Skeletal muscle satellite cell (primary cell): Measurements from ENCODE around the gene PPP2R5C.
"Not testable (repeated sequence)": the region's sequence is repeated elsewhere in the genome, so short reads cannot be mapped to it uniquely, and the experiment has no call there.

Experiments used
- H3K27me3 ChIP-seq: 2 replicates; pipeline ENCODE4 v1.7.0; 2013; ENCODE audit warnings: low read length; ENCODE audit not compliant: control insufficient read depth, insufficient read depth
- H3K36me3 ChIP-seq: 2 replicates; pipeline ENCODE4 v1.7.0; 2013; ENCODE audit warnings: mild to moderate bottlenecking, control low read depth, low read length; ENCODE audit not compliant: insufficient read depth
- H3K4me1 ChIP-seq: 2 replicates; pipeline ENCODE4 v1.7.0; 2013; ENCODE audit warnings: low read length; ENCODE audit not compliant: control insufficient read depth, insufficient read depth
- H3K4me2 ChIP-seq: 2 replicates; pipeline ENCODE4 v1.7.0; 2013; ENCODE audit warnings: mild to moderate bottlenecking, low read length
- H3K4me3 ChIP-seq: 2 replicates; pipeline ENCODE4 v1.7.0; 2013; ENCODE audit warnings: low read length
- H3K9ac ChIP-seq: 2 replicates; pipeline ENCODE4 v1.7.0; 2013; ENCODE audit warnings: mild to moderate bottlenecking, low read depth, low read length, moderate library complexity
- H3K9me3 ChIP-seq: replicated peaks from 2 replicates; pipeline ENCODE4 v1.7.0; 2013; ENCODE audit warnings: mild to moderate bottlenecking, control low read depth, low read length

Gene PPP2R5C

DNA sequence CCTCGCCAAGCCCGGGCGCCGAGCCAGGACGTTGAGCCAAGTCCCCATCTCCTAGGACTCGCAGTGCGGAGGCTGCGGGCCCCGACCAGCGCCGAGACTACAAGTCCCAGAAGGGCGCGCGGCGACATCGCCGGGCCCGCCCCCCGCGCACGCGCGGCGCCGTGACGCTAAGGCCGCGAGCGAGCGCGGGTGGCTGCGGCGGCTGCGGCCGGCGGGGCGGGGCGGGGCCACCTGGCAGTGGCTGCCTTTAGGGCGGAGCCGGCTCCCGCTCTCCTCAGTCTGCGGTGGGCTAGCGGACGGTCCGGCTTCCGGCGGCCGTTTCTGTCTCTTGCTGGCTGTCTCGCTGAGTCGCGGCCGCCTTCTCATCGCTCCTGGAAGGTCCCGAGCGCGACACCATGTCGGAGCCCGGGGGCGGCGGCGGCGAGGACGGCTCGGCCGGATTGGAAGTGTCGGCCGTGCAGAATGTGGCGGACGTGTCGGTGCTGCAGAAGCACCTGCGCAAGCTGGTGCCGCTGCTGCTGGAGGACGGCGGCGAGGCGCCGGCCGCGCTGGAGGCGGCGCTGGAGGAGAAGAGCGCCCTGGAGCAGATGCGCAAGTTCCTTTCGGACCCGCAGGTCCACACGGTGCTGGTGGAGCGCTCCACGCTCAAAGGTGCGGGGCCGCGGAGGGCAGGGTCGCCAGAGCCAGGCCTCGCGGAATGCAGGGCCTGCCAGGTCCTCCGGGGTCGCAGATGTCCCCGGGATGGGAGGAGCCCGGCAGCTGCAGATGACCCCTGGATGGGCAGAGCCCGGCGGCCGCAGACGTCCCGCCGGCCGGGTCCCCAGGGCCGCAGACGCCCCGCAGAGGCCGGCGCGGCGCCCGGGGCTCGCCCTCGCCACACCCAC, 203.0 kb downstream of the PPP2R5C start, which contains the start of gene DYNC1H1:
DYNC1H1 (plus strand) TSS at position 277 of the 884 bp plus-strand sequence; CDS start at position 396, 119 bp downstream.
- Histone ChIP-seq H3K4me1 (peaks cover 35% of the 10 kb centered on the region), H3K9ac (peak within 1 kb of the TSS; percentile 98), H3K36me3 (peaks cover 14% of the 10 kb centered on the region)

DNA sequence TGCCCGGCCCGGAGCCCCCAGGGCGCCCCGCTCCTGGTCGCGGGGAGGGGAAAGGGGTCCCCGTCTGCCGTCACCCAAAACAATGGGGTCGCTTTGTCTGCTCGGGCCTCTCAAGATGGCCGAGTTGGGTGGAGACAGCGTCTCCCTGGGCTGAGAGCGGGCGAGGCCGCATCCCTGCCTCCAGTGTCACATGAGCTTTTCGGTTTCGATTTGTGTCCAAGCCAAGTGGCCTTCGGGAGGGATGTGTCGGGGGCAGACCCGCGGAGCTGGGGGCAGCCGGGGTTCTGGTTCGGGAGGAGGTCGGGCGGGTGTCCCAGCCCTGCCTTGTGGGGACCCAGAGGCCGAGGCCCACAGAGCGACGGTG, 203.7 kb downstream of the PPP2R5C start:
- Histone ChIP-seq H3K4me3 (peak overlapping the region; percentile 100), H3K9me3 (no peaks in the 10 kb centered on the region), H3K4me1 (peaks cover 35% of the 10 kb centered on the region), H3K9ac (peak overlapping the region; percentile 98), H3K36me3 (peaks cover 20% of the 10 kb centered on the region), H3K27me3 (no peaks in the 10 kb centered on the region), H3K4me2 (peak overlapping the region; percentile 80)

More for the DNA sequence above, 203.0 kb downstream of the PPP2R5C start, which contains the start of gene DYNC1H1:
- no peaks in the 10 kb centered on the region for H3K9me3 ChIP-seq
- peak within 1 kb of the TSS; percentile 86 for H3K4me2 ChIP-seq
- peak within 1 kb of the TSS; percentile 100 for H3K4me3 ChIP-seq
- H3K27me3 ChIP-seq: no peaks in the 10 kb centered on the region

DNA sequence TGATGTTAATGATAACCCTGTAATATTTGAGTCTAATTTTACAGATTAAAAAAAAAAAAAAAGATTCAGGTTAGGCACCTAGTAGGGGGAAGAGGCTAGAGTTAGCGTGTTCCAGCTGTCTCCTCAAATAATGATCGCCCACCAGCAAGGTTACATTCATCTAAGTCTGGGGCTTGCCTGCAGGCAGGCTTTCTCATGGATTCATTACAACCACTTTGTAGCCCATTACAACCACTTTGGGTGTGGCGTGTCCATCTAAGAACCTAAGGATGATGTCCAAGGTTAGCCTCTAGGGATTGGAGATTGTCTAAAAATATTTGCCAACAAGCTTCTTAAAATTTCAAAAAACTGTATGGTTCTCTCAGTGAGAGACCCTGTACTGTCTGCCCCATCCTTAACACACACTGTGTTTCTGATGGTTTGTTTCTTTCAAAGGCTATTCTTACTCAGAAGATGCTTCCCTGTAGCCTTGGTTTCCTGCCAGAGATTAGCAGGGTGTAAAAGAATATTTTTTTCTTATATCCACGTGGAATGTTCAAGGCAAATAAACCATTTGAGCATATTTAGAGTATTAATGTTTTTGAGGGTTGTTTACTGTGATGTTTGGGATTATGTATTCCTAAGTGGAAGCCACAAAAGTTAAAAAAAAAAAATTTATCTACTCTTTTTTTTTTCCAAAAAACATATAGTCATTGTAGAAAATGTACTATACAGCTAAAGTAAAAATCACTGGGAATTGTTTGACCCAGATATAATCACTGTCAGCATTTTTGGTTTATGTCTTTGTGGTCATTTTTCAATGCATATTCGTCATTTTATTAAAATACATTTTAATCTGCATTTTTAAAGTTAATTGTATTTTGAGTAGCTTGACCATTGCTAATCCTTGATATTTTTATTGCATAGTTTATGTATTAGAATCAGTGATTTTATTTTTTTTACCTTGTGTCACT, 204.5 kb downstream of the PPP2R5C start:
- H3K9ac ChIP-seq: peak overlapping the region; percentile 98
- H3K4me3 ChIP-seq: peak overlapping the region; percentile 100
- H3K27me3 ChIP-seq: no peaks in the 10 kb centered on the region
- peak overlapping the region; percentile 80 for H3K4me2 ChIP-seq
- H3K36me3 ChIP-seq: peaks cover 21% of the 10 kb centered on the region
- H3K4me1 ChIP-seq: peaks cover 41% of the 10 kb centered on the region
- no peaks in the 10 kb centered on the region for H3K9me3 ChIP-seq

DNA sequence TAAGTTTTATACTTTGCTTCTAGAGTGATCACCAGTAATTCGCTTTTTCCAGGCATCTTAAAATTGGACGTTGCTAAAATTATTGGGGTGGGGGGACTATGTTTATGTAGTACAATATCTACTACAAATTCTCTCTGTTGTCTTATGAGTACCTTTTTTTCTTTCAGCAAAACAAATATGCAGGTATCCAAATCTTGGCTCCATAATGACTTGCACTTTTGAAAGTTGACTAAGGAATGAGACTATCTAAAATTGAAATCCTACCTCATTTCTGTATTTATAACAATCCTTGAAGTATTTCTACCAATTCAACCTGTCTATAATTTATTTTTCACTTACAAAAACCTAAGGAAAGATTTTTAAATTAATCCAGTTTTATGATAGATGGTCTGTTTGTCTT, 205.2 kb downstream of the PPP2R5C start:
- Histone ChIP-seq H3K9ac (peak overlapping the region; percentile 98), H3K9me3 (no peaks in the 10 kb centered on the region), H3K27me3 (no peaks in the 10 kb centered on the region), H3K4me1 (peaks cover 47% of the 10 kb centered on the region), H3K4me3 (peak overlapping the region; percentile 100), H3K36me3 (peaks cover 21% of the 10 kb centered on the region), H3K4me2 (peak overlapping the region; percentile 80)

DNA sequence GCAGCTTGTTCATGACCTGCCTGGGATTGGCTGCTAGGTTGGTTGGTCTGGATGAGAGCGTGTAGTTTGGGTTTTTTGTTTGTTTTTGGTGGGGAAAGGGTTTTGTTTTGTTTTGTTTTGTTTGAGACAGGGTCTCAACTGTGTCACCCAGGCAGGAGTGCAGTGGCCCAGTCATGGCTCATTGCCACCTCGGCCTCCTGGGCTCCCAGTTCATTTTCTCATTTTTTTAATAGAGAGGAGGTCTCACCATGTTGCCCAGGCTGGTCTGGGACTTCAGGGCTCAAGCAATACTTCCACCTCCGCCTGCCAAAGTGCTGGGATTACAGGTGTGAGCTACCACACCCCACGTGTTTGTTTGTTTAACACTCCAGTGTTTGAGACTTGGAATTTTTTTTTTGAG, 206.7 kb downstream of the PPP2R5C start:
- H3K36me3 ChIP-seq: peaks cover 21% of the 10 kb centered on the region
- H3K4me3 ChIP-seq: peak overlapping the region; percentile 37
- H3K4me1 ChIP-seq: peaks cover 45% of the 10 kb centered on the region
- peak overlapping the region; percentile 80 for H3K4me2 ChIP-seq
- no peak overlapping the region for H3K9ac ChIP-seq
- H3K27me3 ChIP-seq: no peaks in the 10 kb centered on the region
- no peaks in the 10 kb centered on the region for H3K9me3 ChIP-seq

DNA sequence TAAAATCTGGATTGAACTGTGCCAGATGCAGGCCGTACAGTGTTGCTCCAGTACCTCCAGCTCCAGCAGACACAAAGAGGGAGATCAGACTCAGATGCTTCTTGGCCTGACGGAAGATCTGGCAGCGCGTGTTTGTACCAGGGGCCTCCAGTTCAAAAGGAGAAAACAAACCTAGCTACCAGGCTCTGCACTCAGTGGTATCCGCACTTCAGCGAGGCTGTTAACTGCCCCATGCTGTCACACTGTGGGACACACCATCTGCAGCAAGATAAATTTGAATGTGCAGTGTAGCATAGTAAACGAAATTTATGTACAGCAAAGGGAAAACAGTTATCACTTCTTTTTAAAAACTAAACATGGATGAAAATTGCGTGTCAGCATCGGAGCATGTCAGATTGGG, 208.0 kb downstream of the PPP2R5C start:
- H3K9ac ChIP-seq: no peak overlapping the region
- H3K4me3 ChIP-seq: no peak overlapping the region
- no peaks in the 10 kb centered on the region for H3K27me3 ChIP-seq
- H3K4me2 ChIP-seq: no peak overlapping the region
- no peaks in the 10 kb centered on the region for H3K9me3 ChIP-seq
- peaks cover 46% of the 10 kb centered on the region for H3K4me1 ChIP-seq
- peaks cover 21% of the 10 kb centered on the region for H3K36me3 ChIP-seq

DNA sequence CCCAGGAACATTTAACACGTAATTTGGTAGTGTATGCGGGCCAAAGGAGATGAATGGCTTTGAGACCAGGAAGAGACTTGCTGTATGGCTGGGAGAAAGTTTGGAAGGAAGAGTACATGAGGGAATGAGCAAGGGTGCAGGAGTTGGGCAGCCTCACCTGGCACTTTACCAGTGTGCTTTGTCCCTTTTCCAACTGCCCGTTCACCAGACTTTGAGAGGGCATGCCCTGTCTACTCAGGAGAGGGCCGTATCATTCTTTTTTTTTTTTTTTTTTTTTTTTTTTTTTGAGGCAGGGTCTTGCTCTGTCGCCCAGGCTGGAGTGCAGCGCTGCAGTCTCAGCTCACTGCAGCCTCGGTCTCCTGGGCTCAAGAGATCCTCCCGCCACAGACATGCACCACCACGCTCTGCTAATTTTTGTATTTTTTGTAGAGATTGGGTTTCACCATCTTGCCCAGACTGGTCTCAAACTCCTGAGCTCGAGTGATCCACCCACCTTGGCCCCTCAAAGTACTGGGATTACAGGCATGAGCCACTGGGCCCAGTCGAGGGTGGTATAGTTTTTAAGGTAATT, 209.4 kb downstream of the PPP2R5C start:
- H3K36me3 ChIP-seq: peaks cover 21% of the 10 kb centered on the region
- H3K27me3 ChIP-seq: no peaks in the 10 kb centered on the region
- peak overlapping the region; percentile 31 for H3K4me2 ChIP-seq
- no peak overlapping the region for H3K4me3 ChIP-seq
- H3K9ac ChIP-seq: no peak overlapping the region
- H3K4me1 ChIP-seq: peaks cover 46% of the 10 kb centered on the region
- H3K9me3 ChIP-seq: no peaks in the 10 kb centered on the region

DNA sequence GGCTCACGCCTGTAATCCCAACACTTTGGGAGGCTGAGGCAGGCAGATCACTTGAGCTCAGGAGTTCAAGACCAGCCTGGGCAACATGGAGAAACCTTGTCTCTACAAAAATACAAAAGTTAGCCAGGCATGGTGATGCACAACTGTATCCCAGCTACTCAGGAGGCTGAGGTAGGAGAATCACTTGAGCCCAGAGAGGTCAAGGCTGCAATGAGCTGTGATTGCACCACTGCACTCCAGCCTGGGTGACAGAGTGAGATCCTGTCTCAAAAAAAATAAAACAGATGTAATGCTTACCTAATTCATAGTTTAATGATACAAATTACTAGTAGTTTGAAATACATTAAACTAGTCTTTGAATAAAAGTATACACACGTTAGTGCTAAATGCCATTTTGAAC, 209.9 kb downstream of the PPP2R5C start:
- peak overlapping the region; percentile 76 for H3K4me2 ChIP-seq
- H3K9ac ChIP-seq: peak overlapping the region; percentile 69
- H3K27me3 ChIP-seq, H3K9me3 ChIP-seq: not testable (repeated sequence)
- H3K4me3 ChIP-seq: peak overlapping the region; percentile 34
- H3K4me1 ChIP-seq: peaks cover 46% of the 10 kb centered on the region
- H3K36me3 ChIP-seq: peaks cover 25% of the 10 kb centered on the region

DNA sequence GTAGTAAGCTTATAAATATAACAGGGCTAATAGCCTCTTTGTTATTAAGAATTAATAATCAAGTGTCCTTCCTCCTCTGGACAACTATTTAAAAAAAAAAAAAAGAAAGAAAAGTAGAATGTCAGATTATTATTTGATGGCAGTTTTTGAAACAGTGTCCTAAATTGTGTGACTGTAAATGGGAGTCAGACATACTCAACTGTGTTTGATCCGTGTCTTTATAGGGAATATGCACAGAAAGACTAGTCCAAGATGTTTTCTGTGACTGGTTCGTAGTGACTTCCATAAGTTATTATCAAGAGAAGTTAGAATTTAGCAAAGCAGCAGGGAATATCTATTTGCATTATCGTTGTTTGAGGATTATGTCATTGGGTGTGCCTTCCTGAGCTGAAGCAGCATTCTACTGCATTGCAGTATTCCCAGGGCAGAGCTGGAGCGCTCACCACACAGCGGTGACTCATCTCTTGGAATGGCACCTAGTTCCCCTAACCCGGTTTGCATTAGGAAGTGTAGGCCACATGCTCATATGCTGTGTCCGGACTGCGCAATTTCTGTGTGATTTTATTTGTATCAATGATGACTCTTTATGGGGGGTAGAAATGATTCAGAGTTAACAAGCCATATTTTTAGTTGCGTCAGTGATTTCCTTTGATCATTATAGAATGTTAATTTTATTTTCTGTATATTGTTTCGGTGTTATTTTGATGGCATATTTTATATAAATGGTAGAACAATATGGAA, 210.8 kb downstream of the PPP2R5C start:
- H3K4me1 ChIP-seq: peaks cover 42% of the 10 kb centered on the region
- peak overlapping the region; percentile 76 for H3K9ac ChIP-seq
- H3K4me3 ChIP-seq: peak overlapping the region; percentile 49
- H3K27me3 ChIP-seq: no peaks in the 10 kb centered on the region
- H3K9me3 ChIP-seq: no peaks in the 10 kb centered on the region
- peak overlapping the region; percentile 81 for H3K4me2 ChIP-seq
- H3K36me3 ChIP-seq: peaks cover 33% of the 10 kb centered on the region

DNA sequence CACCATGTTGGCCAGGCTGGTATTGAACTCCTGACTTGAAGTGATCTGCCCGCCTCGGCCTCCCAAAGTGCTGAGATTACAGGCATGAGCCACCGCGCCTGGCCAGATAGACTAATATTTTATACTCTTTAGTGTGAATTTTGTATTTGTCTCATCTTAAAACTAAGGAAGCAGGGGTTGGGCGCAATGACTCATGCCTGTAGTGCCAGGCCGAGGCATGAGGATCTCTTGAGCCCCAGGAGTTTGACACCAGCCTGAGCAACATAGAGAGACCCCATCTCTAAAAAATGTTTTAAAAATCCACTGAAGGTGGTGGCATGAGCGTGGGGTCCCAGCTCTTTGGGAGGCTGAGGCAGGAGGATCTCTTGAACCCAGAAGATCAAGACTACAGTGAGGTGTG, 211.8 kb downstream of the PPP2R5C start:
- Histone ChIP-seq H3K4me2 (peak overlapping the region; percentile 81), H3K4me1 (peaks cover 31% of the 10 kb centered on the region), H3K36me3 (peaks cover 39% of the 10 kb centered on the region), H3K9me3 (no peaks in the 10 kb centered on the region), H3K4me3 (peak overlapping the region; percentile 49), H3K9ac (peak overlapping the region; percentile 76), H3K27me3 (no peaks in the 10 kb centered on the region)
